Right hindlimb (tissue), 1 donor: ENCODE measurements around the gene CLDN22.

Experiments used
- DNase-seq: peaks from one replicate; pipeline ENCODE4 v3.0.0-alpha.2; 2018

Gene CLDN22

GRCh38 chr4:183320211-183321059, at the start of gene CLDN22:
Gene CLDN22, minus strand, starts transcription at chr4:183320276. Its CDS starts 58 bp downstream, at chr4:183320218.
- DNase-seq: no peak

GRCh38 chr4:183369073-183369472, 49.0 kb upstream of the CLDN22 start:
- DNase-seq: no peak

GRCh38 chr4:183366206-183366835, 46.2 kb upstream of the CLDN22 start:
- DNase-seq: no peak

GRCh38 chr4:183364025-183364424, 43.9 kb upstream of the CLDN22 start:
- no peak for DNase-seq

- peak; percentile 40 for DNase-seq
These were observed 43.0 kb upstream of the CLDN22 start for GRCh38 chr4:183362916-183363542.

GRCh38 chr4:183362036-183362435, 42.0 kb upstream of the CLDN22 start:
- no peak for DNase-seq

GRCh38 chr4:183360161-183360919, 40.3 kb upstream of the CLDN22 start:
- no peak for DNase-seq

GRCh38 chr4:183358215-183358755, 38.2 kb upstream of the CLDN22 start:
- DNase-seq: no peak

GRCh38 chr4:183356931-183357675, 37.0 kb upstream of the CLDN22 start:
- no peak for DNase-seq

GRCh38 chr4:183356173-183356830, 36.2 kb upstream of the CLDN22 start:
- no peak for DNase-seq

GRCh38 chr4:183355405-183355804, 35.3 kb upstream of the CLDN22 start:
- DNase-seq: no peak

GRCh38 chr4:183354219-183354618, 34.1 kb upstream of the CLDN22 start:
- no peak for DNase-seq

GRCh38 chr4:183353557-183353956, 33.5 kb upstream of the CLDN22 start:
- DNase-seq: no peak

GRCh38 chr4:183352546-183352945, 32.5 kb upstream of the CLDN22 start:
- DNase-seq: no peak

- DNase-seq: no peak
These were observed 30.4 kb upstream of the CLDN22 start for GRCh38 chr4:183350317-183351071.

GRCh38 chr4:183349673-183350072, 29.6 kb upstream of the CLDN22 start:
- no peak for DNase-seq

- no peak for DNase-seq
These were observed 28.9 kb upstream of the CLDN22 start for GRCh38 chr4:183348706-183349659.

GRCh38 chr4:183348136-183348535, 28.1 kb upstream of the CLDN22 start:
- DNase-seq: no peak

GRCh38 chr4:183347566-183347965, 27.5 kb upstream of the CLDN22 start:
- no peak for DNase-seq
